Renal cortical epithelial cell (primary cell): Measurements from ENCODE around the gene IVD. TPM values are rescaled to one million over a fixed set of nuclear protein-coding genes. Genes with fewer than 3 reads are reported as not detected.

Source experiments
- DNase-seq: peaks from one replicate; pipeline ENCODE4 v3.0.0-alpha.2; 2011; ENCODE audit warnings: low read depth
- total RNA-seq: library from RNA; depleted of rRNA; stranded (reverse); fragments of >200 nt; gene quantifications from 2 replicates; pipeline ENCODE4 v1.2.3, GENCODE V29; 2014

The IVD gene
- total RNA-seq, 1 donor from 2014 or later, result 68.8 TPM

- no peak for DNase-seq
Observed at GRCh38 chr15:40377606-40378005, 28.0 kb upstream of the IVD start.

DNA sequence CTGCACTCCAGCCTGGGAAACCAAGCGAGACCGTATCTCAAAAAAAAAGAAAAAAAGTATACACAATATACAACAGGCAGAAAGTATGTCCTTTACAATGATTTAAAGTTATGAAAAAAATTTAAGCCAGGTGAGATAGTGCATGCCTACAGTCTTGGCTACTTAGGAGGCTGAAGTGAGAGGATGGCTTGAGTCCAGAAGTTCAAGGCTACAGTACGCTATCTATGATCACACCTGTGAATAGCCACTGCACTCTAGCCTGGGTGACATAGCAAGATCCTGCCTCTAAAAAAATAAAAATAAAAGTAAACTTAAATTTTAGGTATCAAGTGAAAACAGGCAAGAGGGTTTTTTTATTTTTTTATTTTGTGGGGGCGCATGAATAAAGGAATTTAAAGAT, 26.2 kb upstream of the IVD start:
- no peak for DNase-seq

DNA sequence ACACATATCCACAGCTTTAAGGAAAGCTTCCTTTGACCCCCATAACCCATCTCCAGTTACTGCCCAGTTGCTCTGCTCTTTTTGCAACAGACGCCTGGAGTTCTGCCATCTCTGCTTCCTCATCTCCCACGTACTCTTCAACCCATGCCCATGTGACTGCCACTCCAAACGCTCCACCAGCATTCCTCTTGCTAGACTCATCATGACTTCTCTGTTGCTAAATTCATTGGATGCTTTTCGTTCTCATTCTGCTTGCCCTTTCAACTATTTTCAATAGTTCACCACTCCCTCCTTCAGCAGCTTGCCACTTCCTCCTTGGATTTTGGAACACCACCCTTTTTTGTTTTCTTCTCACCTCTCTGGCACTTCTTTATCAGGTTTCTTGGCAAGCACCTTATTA, 25.7 kb upstream of the IVD start:
- peak; percentile 92 for DNase-seq

- no peak for DNase-seq
Observed at GRCh38 chr15:40380636-40381035, 25.0 kb upstream of the IVD start.

- no peak for DNase-seq
Observed at GRCh38 chr15:40381818-40382529, 23.6 kb upstream of the IVD start.

GRCh38 chr15:40382580-40383456, 22.8 kb upstream of the IVD start, which contains the start of gene KNSTRN:
Gene KNSTRN (plus strand): TSS chr15:40382721. CDS start chr15:40382836, 115 bp downstream.
- peak; percentile 88 for DNase-seq

- no peak for DNase-seq
Observed at GRCh38 chr15:40386480-40386879, 19.1 kb upstream of the IVD start.

DNA sequence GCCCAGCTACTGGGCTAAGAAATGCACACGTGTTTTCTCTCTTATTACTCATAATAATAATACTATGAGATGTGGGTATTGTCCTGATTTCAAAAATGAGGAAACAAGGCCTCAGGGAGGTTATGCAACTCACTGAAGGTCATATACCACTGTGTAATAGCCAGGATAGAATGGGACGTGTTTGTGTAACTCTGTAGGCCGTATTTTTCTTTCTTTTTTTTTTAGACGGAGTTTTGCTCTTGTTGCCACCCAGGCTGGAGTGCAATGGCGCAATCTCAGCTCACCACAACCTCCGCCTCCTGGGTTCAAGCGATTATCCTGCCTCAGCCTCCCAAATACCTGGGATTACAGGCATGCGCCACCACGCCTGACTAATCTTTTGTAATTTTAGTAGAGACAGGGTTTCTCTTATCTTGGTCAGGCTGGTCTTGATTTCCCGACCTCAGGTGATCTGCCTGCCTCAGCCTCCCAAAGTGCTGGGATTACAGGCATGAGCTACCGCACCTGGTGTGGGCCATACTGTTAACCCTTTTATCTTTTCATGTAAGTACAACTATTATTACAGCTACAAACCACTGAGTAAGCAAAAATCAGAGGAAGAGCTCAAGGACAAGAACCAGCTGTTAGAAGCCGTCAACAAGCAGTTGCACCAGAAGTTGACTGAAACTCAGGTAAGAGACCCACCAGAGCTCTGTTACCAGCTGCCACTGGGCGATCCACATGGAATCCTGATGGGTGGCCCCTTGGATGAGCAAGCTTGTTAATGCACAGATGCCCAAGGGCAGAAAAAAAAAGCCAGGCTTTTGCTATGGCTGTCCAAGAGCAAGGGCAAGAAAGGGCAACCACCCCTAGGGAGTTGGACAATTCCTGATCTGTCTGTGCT, 16.4 kb upstream of the IVD start:
- DNase-seq, result no peak

DNA sequence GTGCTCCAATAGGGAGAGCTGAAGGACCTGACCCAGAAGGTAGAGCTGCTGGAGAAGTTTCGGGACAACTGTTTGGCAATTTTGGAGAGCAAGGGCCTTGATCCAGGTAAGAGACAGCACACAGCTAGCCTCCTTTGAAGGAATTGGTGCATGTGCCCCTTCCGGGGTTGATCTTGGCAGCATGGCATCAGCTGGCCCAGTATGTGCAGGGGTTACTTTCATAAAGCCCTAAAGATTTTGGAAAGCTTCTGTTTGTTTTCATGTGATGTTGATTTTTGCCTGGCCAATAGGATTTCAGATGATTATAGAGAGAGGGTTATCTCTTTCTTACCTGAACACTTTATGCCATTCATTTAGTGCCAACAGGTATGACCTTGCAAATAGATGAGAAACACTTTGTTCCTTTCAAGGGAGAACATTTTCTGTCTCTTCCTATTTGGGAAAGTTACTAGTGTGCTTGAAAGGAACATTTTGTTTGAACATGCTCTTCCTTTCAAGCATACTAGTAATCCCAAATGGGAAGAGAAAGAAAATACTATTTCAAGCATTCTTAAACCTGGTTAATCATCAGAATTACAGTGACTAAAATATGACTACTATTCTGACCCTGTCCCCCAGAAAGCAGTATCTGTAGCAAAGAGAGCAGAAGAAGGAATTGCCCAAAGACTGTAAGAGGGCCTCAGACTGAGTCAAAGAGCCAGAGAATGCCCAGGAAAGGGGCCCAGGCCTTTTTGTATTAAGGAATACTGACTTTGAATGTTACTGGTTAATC, 15.6 kb upstream of the IVD start:
- DNase-seq, result no peak

DNA sequence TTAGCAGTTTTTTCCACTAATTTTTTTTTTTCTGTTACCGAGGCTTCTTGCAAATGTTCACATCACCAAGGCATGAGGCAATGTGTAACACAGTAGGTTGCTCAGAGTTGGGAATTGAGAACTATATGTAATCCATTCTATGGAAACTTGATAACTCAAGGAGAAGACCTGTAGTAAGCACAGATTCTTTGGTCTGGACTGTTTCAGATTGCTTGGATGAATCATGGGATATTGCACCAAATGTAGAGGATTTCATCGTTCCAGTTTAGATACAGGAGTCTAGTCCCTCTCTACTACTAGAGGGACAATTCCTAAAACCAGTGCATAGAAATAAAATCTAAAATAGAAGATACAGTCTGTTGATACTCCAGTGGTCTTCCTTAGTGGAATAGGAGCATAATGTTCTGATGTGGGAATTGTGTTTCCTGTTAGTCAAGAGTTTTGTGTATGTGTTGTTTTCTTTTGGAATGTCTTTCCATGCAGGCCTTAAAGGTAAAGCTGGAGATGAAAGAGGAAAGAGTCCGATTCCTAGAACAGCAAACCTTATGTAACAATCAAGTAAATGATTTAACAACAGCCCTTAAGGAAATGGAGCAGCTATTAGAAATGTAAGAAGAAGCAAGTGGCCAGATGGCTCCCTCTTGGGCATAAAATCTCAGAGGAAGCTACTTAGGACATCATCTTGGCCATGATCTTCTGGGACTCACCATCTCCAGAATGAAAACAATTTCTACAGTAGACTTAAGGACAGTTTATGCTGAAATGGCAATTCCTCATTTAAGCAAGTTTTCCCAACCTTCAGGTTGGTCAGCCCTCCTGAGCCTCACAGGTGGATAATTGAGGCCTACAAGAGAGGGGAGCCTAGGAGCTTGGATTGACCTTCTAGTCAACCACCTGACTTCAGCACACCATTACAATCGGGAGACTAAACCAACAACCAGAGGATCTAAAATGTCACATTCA, 12.3 kb upstream of the IVD start:
- peak; percentile 69 for DNase-seq

GRCh38 chr15:40397688-40398412, 7.7 kb upstream of the IVD start:
- DNase-seq, result no peak

GRCh38 chr15:40398413-40398873, 7.2 kb upstream of the IVD start:
- no peak for DNase-seq

DNA sequence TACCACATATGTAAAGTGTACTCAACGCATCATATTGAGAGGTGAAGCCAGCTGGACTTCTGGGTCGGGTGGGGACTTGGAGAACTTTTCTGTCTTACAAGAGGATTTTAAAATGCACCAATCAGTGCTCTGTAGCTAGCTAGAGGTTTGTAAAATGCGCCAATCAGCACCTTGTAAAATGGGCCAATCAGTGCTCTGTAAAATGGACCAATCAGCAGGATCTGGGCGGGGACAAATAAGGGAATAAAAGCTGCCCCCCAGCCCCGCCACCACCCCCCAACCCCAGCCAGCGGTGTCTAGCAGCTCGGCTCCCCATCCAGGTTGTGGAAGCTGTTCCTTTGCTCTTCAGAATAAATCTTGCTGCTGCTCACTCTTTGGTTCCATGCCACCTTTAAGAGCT, 6.2 kb upstream of the IVD start:
- no peak for DNase-seq

- DNase-seq, result no peak
Observed at GRCh38 chr15:40407330-40407990, 1.9 kb downstream of the IVD start.

- DNase-seq, result no peak
Observed at GRCh38 chr15:40409366-40409765, 3.8 kb downstream of the IVD start.

DNA sequence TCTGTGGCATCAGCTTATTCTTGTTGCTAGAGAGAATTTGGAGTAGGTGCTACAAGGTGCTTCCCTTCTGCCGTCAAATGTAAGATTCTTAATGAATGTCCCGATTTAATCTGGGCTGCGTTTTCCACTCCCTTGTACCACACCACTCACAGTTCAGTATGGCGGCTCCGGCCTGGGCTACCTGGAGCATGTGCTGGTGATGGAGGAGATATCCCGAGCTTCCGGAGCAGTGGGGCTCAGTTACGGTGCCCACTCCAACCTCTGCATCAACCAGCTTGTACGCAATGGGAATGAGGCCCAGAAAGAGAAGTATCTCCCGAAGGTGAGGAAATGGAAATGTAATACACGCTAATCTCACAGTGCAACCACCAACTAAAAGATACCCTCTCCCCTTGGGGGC, 4.9 kb downstream of the IVD start:
- no peak for DNase-seq

GRCh38 chr15:40412095-40412759, 6.6 kb downstream of the IVD start:
- DNase-seq, result peak; percentile 19

- DNase-seq, result no peak
Observed at GRCh38 chr15:40413036-40413435, 7.4 kb downstream of the IVD start.
